ENCODE measurements around the gene PABPC3. TPM values are rescaled to one million over a fixed set of nuclear protein-coding genes. Genes with fewer than 3 reads are reported as not detected.
A peak's percentile ranks its signal among the peaks of the same experiment; 100 is the strongest.

Gene PABPC3
- total and polyA plus RNA-seq, 2 of the 8 experiments (the other 6 are each of a cell fraction or from before 2014, with no cell fraction given), result 0.18 to 0.48 TPM

DNA sequence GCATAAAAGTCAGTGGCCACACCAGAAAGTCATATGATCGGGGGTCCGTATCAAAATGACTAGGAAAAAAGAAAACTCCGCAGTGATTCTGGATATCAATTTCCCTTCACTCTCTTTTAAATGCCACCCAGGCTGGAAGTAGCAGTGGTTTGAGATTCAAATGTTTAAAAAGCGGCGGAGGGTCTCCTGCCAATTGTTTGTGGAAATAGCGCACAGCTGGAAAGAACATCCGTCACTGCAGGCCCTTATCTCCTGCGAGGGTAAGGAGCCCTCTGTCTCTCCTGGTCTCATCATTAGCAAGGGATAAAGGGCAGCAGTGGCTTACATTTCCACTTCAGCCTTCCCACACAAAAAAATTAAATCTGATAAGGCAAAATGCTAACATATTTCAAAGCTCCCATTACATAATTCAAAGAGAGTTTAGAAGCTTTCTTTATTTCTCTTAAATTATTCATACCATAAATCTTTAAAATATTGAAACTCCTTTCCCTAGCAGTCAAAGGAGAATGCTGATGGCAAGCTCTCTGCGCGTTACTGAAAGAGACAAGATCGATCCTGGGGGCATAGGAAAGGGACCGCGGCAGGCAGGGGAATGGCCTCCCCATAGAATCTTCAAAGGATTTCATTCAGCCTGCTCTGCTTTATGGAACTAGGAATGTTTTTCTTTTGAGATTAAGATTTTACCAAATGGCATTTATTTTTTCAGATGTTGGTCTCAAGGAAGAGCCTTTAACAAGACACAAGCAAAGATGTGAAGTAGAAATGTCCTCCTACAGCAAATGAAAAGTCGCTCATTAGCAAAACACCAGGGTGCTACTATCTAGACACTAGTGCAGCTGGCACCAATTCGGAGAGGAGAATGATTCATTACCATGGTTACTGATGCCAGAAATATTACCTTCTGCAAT lies 41.2 kb downstream of the PABPC3 start:
- no peaks in the 10 kb centered on the region for H3K23me2 ChIP-seq (ENCODE audit: low read depth, low read length)
- H3K23ac ChIP-seq (ENCODE audit: insufficient read length), result no peak overlapping the region
- H3K9me3 ChIP-seq (ENCODE audit: insufficient read depth in 2 of 2, low read depth in 1 of 2, low read length in 1 of 2), result peaks cover 7% of the 10 kb centered on the region in 2 experiments; a peak in 3 of 4 replicates
- TF ChIP-seq, protein P1, sequence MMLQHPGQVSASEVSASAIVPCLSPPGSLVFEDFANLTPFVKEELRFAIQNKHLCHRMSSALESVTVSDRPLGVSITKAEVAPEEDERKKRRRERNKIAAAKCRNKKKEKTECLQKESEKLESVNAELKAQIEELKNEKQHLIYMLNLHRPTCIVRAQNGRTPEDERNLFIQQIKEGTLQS (IDR thresholded peaks at IDR 0.05; ENCODE audit: insufficient read depth, low read depth, low read length), result no peak
- peak; percentile 10 for TF ChIP-seq ASH2L (IDR thresholded peaks at IDR 0.05; ENCODE audit: low read length)
- TF ChIP-seq NANOG (IDR thresholded peaks at IDR 0.05; ENCODE audit: insufficient read depth, low read depth, low read length, poor library complexity, severe bottlenecking), result peak; percentile 72
- TF ChIP-seq SAP30 (IDR thresholded peaks at IDR 0.05; ENCODE audit: insufficient read depth, insufficient replicate concordance, low read length), result no peak
- TF ChIP-seq HDAC2 (IDR thresholded peaks at IDR 0.05; ENCODE audit: borderline replicate concordance in 1 of 2, low read depth in 2 of 2, low read length in 2 of 2), result peak in 1 of 2 experiments; percentile 76; a peak in 2 of 4 replicates
- peak overlapping the region; percentile 32; the same call in 1 of the 2 replicates for H2BK12ac ChIP-seq (ENCODE audit: low read depth, low read length)
- H4K5ac ChIP-seq (ENCODE audit: insufficient read length, low read depth, low read length), result peak overlapping the region; percentile 54
- no peaks in the 10 kb centered on the region for H4K20me1 ChIP-seq (replicated peaks in 1 of 2; ENCODE audit: control insufficient read depth in 1 of 2, insufficient read depth in 2 of 2, low read length in 2 of 2)
- WGBS, 2 experiments (ENCODE audit: extremely low coverage in 1 of 2, insufficient coverage in 1 of 2, insufficient read length in 1 of 2, insufficient replicate concordance in 2 of 2, low coverage in 1 of 2, low lambda C conversion rate in 2 of 2, missing lambda C conversion rate in 1 of 2), result 2% methylated on average over 15 of the region's 15 CpGs; no CpG with 5 or more reads in 1 of the 2 experiments
- peak overlapping the region; percentile 90; the same call in 1 of the 2 replicates for H2BK5ac ChIP-seq (ENCODE audit: low read depth, low read length)
- H3K4me3 ChIP-seq (ENCODE audit: extremely low read depth in 1 of 4, insufficient read depth in 2 of 4, low read depth in 3 of 4, low read length in 4 of 4), result peak overlapping the region in 1 of 4 experiments; percentile 40; a peak in 4 of 8 replicates
- no peak overlapping the region for H3K9ac ChIP-seq (replicated peaks in 1 of 4; ENCODE audit: extremely low read depth in 1 of 4, low read depth in 3 of 4, low read length in 3 of 4)
- H2BK15ac ChIP-seq (ENCODE audit: low read length), result no peak overlapping the region
- H3K36me3 ChIP-seq (ENCODE audit: control insufficient read depth in 2 of 4, insufficient read depth in 4 of 4, low read length in 3 of 4), result no peaks in the 10 kb centered on the region; a peak in 1 of 8 replicates
- H4K91ac ChIP-seq (replicated peaks; ENCODE audit: insufficient read length, low read length), result peak overlapping the region; percentile 77
- no peak overlapping the region for H2BK20ac ChIP-seq (ENCODE audit: low read length)
- H2AK5ac ChIP-seq (ENCODE audit: low read depth, low read length), result 0 out of 2 replicates have a peak overlapping the region, but pooled peaks have one; percentile 34
- peak overlapping the region; percentile 54 to 75 for H3K4me2 ChIP-seq (ENCODE audit: insufficient read depth in 1 of 2, low read depth in 2 of 2, low read length in 2 of 2)
- H3K79me1 ChIP-seq (ENCODE audit: low read depth, low read length), result no peaks in the 10 kb centered on the region
- 0 out of 2 replicates have a peak overlapping the region, but pooled peaks have one; percentile 34 for H3K18ac ChIP-seq (ENCODE audit: extremely low read depth, low read length)
- H3K56ac ChIP-seq (replicated peaks; ENCODE audit: insufficient read length, low read depth, low read length), result no peak overlapping the region
- H3K4ac ChIP-seq (replicated peaks; ENCODE audit: insufficient read length, low read depth, low read length), result no peak overlapping the region
- FAIRE-seq (peak; percentile 81), DNase-seq (ENCODE audit: low read depth in 1 of 2, low spot score in 2 of 2) (peak in 1 of 2 experiments; percentile 54)
- peaks cover 0 to 23% (median 11%) of the 10 kb centered on the region in 4 experiments; a peak in 5 of 7 replicates for H3K4me1 ChIP-seq (replicated peaks in 1 of 4; ENCODE audit: control insufficient read depth in 3 of 4, insufficient read depth in 4 of 4, low read length in 3 of 4)
- H2AFZ ChIP-seq (ENCODE audit: low read length), result no peak overlapping the region
- H3K79me2 ChIP-seq (ENCODE audit: control insufficient read depth in 1 of 2, insufficient read depth in 2 of 2, low read length in 2 of 2), result no peaks in the 10 kb centered on the region
- no peak overlapping the region for H3K14ac ChIP-seq (ENCODE audit: insufficient read length)
- POLR2A ChIA-PET (ENCODE audit: partially characterized antibody), result interaction anchor here (0.7 to 1.0 kb wide), 3 partner anchors 14 to 28 kb away, joined by 3 read pairs; no protein-coding TSS in a partner anchor
- H2BK120ac ChIP-seq (replicated peaks; ENCODE audit: low read depth, low read length), result peak overlapping the region; percentile 16
- CTCF ChIA-PET (ENCODE audit: partially characterized antibody), result no interaction called here
- no peaks in the 10 kb centered on the region for H3K27me3 ChIP-seq (replicated peaks in 1 of 4; ENCODE audit: control insufficient read depth in 3 of 4, extremely low read depth in 1 of 4, insufficient read depth in 3 of 4, low read length in 3 of 4)
- H3K27ac ChIP-seq (ENCODE audit: low read depth, low read length), result no peak overlapping the region
- H4K8ac ChIP-seq (ENCODE audit: extremely low read depth, insufficient read depth, low read length), result no peak overlapping the region
